Measurements from ENCODE around the gene IL15RA. TPM values are rescaled to one million over a fixed set of nuclear protein-coding genes. Genes with fewer than 3 reads are reported as not detected.

Gene IL15RA
- total and polyA plus RNA-seq, 2 donors (not counting 1 experiment from before 2014, with no cell fraction given): 9.3 to 9.6 TPM

GRCh38 chr10:5942474-5942873 lies 34.9 kb downstream of the IL15RA start:
- no peaks in the 10 kb centered on the region for H3K9me3 Mint-ChIP-seq (ENCODE audit: insufficient read depth)
- no peak overlapping the region for H3K4me2 ChIP-seq (replicated peaks; ENCODE audit: low read depth, low read length, poor library complexity, severe bottlenecking)
- H4K20me1 ChIP-seq (ENCODE audit: control insufficient read depth, insufficient read depth, low read length, poor library complexity, severe bottlenecking): no peaks in the 10 kb centered on the region
- ChIA-PET CTCF (no interaction called here), POLR2A (no interaction called here)
- no peak for TF ChIP-seq CTCF (IDR thresholded peaks at IDR 0.05)
- no peak for TF ChIP-seq EZH2 (IDR thresholded peaks at IDR 0.05; ENCODE audit: borderline replicate concordance, insufficient read depth, low read depth, low read length, poor library complexity, severe bottlenecking)
- H3K27ac ChIP-seq (ENCODE audit: low read length in 2 of 2): no peak overlapping the region
- intact Hi-C loops (cut with micrococcal nuclease): no loop called here
- H3K4me1 Mint-ChIP-seq: peaks cover 7% of the 10 kb centered on the region
- H3K79me2 ChIP-seq (ENCODE audit: control insufficient read depth, insufficient read depth, low read length): no peaks in the 10 kb centered on the region
- no peak for ATAC-seq (ENCODE audit: low read depth)
- H3K27me3 Mint-ChIP-seq: no peaks in the 10 kb centered on the region
- no peak overlapping the region for H3K4me3 ChIP-seq (ENCODE audit: control extremely low read depth in 1 of 5, extremely low read depth in 1 of 5, insufficient read depth in 1 of 5, low read depth in 2 of 5, low read length in 4 of 5)
- no peak overlapping the region for H2AFZ ChIP-seq (ENCODE audit: insufficient read depth, low read depth, low read length, poor library complexity, severe bottlenecking)
- DNase-seq: no peak
- no peak overlapping the region for H3K4me3 Mint-ChIP-seq
- H3K9ac ChIP-seq (ENCODE audit: low read length): no peak overlapping the region
- H3K9me3 ChIP-seq (ENCODE audit: control extremely low read depth in 1 of 3, control insufficient read depth in 2 of 3, insufficient read depth in 1 of 3, low read length in 2 of 3): no peaks in the 10 kb centered on the region
- WGBS (ENCODE audit: insufficient coverage): 64% methylated on average over 15 of the region's 16 CpGs
- H3K27ac Mint-ChIP-seq: no peak overlapping the region
- H3K36me3 ChIP-seq (replicated peaks in 1 of 2; ENCODE audit: control extremely low read depth in 1 of 2, control insufficient read depth in 1 of 2, extremely low read depth in 1 of 2, insufficient read depth in 2 of 2, low read length in 1 of 2): peaks cover 0 to 13% of the 10 kb centered on the region in 2 experiments
- peaks cover 4 to 5% of the 10 kb centered on the region in 2 donors for H3K4me1 ChIP-seq (ENCODE audit: control insufficient read depth in 2 of 2, insufficient read depth in 2 of 2, low read length in 2 of 2)
- H3K27me3 ChIP-seq (replicated peaks in 1 of 4; ENCODE audit: control extremely low read depth in 1 of 4, control insufficient read depth in 3 of 4, insufficient read depth in 4 of 4, low read length in 3 of 4): no peaks in the 10 kb centered on the region

GRCh38 chr10:5942001-5942400 lies 35.3 kb downstream of the IL15RA start:
- no peaks in the 10 kb centered on the region for H3K9me3 ChIP-seq (ENCODE audit: control extremely low read depth in 1 of 3, control insufficient read depth in 2 of 3, insufficient read depth in 1 of 3, low read length in 2 of 3)
- no peak for ATAC-seq (ENCODE audit: low read depth)
- no peak overlapping the region for H3K4me2 ChIP-seq (replicated peaks; ENCODE audit: low read depth, low read length, poor library complexity, severe bottlenecking)
- peaks cover 0 to 16% of the 10 kb centered on the region in 2 experiments for H3K36me3 ChIP-seq (replicated peaks in 1 of 2; ENCODE audit: control extremely low read depth in 1 of 2, control insufficient read depth in 1 of 2, extremely low read depth in 1 of 2, insufficient read depth in 2 of 2, low read length in 1 of 2)
- H3K27me3 ChIP-seq (replicated peaks in 1 of 4; ENCODE audit: control extremely low read depth in 1 of 4, control insufficient read depth in 3 of 4, insufficient read depth in 4 of 4, low read length in 3 of 4): no peaks in the 10 kb centered on the region
- DNase-seq: no peak
- no peaks in the 10 kb centered on the region for H4K20me1 ChIP-seq (ENCODE audit: control insufficient read depth, insufficient read depth, low read length, poor library complexity, severe bottlenecking)
- CTCF ChIA-PET: no interaction called here
- no peak overlapping the region for H3K27ac ChIP-seq (ENCODE audit: low read length in 2 of 2)
- Mint-ChIP-seq H3K27ac (no peak overlapping the region), H3K9me3 (ENCODE audit: insufficient read depth) (no peaks in the 10 kb centered on the region), H3K4me1 (peaks cover 7% of the 10 kb centered on the region), H3K27me3 (no peaks in the 10 kb centered on the region), H3K4me3 (no peak overlapping the region)
- WGBS (ENCODE audit: insufficient coverage): 92% methylated on average over 11 of the region's 13 CpGs
- H3K4me1 ChIP-seq (ENCODE audit: control insufficient read depth in 2 of 2, insufficient read depth in 2 of 2, low read length in 2 of 2): peaks cover 4 to 5% of the 10 kb centered on the region in 2 donors
- no peak overlapping the region for H2AFZ ChIP-seq (ENCODE audit: insufficient read depth, low read depth, low read length, poor library complexity, severe bottlenecking)
- no peak overlapping the region for H3K4me3 ChIP-seq (ENCODE audit: control extremely low read depth in 1 of 5, extremely low read depth in 1 of 5, insufficient read depth in 1 of 5, low read depth in 2 of 5, low read length in 4 of 5)
- no peak for TF ChIP-seq CTCF (IDR thresholded peaks at IDR 0.05)
- no peak for TF ChIP-seq EZH2 (IDR thresholded peaks at IDR 0.05; ENCODE audit: borderline replicate concordance, insufficient read depth, low read depth, low read length, poor library complexity, severe bottlenecking)
- H3K9ac ChIP-seq (ENCODE audit: low read length): no peak overlapping the region
- intact Hi-C loops (cut with micrococcal nuclease): no loop called here
- POLR2A ChIA-PET: no interaction called here
- H3K79me2 ChIP-seq (ENCODE audit: control insufficient read depth, insufficient read depth, low read length): no peaks in the 10 kb centered on the region

All from B cell (primary cell).